GM23248 (cell line): ENCODE data around the gene PTPN7. TPM values are rescaled to one million over a fixed set of nuclear protein-coding genes. Genes with fewer than 3 reads are reported as not detected.
A peak's percentile ranks its signal among the peaks of the same experiment; 100 is the strongest.

ENCODE experiments used
- DNase-seq: peaks from one replicate; pipeline ENCODE4 v3.0.0-alpha.2; 2015
- H2AFZ ChIP-seq: fragments of 200-600 bp; sonication (generic); 2 replicates; pipeline ENCODE4 v1.6.1; 2016; ENCODE audit warnings: antibody characterized with exemption
- H3F3A ChIP-seq: fragments of 200-600 bp; sonication (generic); 2 replicates; pipeline ENCODE4 v1.6.1; 2016; ENCODE audit warnings: mild to moderate bottlenecking, antibody characterized with exemption, mixed run types; ENCODE audit not compliant: insufficient read depth
- H3K27ac ChIP-seq: fragments of 200-600 bp; sonication (generic); 2 replicates; pipeline ENCODE4 v1.5.1; 2016; ENCODE audit warnings: mild to moderate bottlenecking
- H3K27me3 ChIP-seq: fragments of 200-600 bp; sonication (generic); replicated peaks from 2 replicates; pipeline ENCODE4 v1.6.1; 2016; ENCODE audit warnings: mild to moderate bottlenecking; ENCODE audit not compliant: insufficient read depth
- H3K36me3 ChIP-seq: fragments of 200-600 bp; sonication (generic); 2 replicates; pipeline ENCODE4 v1.6.1; 2016; ENCODE audit warnings: low read depth, mild to moderate bottlenecking
- H3K4me1 ChIP-seq: fragments of 200-600 bp; sonication (generic); 2 replicates; pipeline ENCODE4 v1.6.1; 2016; ENCODE audit warnings: mild to moderate bottlenecking; ENCODE audit not compliant: insufficient read depth
- H3K4me2 ChIP-seq: fragments of 200-600 bp; sonication (generic); one replicate; pipeline ENCODE4 v1.6.1; 2016; ENCODE audit warnings: mild to moderate bottlenecking; ENCODE audit not compliant: unreplicated experiment
- H3K4me3 ChIP-seq: fragments of 200-600 bp; sonication (generic); 2 replicates; pipeline ENCODE4 v1.5.1; 2016; ENCODE audit warnings: mild to moderate bottlenecking
- H3K79me2 ChIP-seq: fragments of 200-600 bp; sonication (generic); 2 replicates; pipeline ENCODE4 v1.6.1; 2016; ENCODE audit warnings: mild to moderate bottlenecking; ENCODE audit not compliant: insufficient read depth
- H3K9ac ChIP-seq: fragments of 200-600 bp; sonication (generic); 2 replicates; pipeline ENCODE4 v1.6.1; 2016; ENCODE audit warnings: mild to moderate bottlenecking
- H3K9me2 ChIP-seq: fragments of 200-600 bp; sonication (generic); 2 replicates; pipeline ENCODE4 v1.6.1; 2016; ENCODE audit warnings: mixed run types, mild to moderate bottlenecking, moderate library complexity; ENCODE audit not compliant: insufficient read depth
- H3K9me3 ChIP-seq: fragments of 200-600 bp; sonication (generic); one replicate; pipeline ENCODE4 v1.6.1; 2017; ENCODE audit warnings: low read depth
- H4K20me1 ChIP-seq: fragments of 200-600 bp; sonication (generic); 2 replicates; pipeline ENCODE4 v1.6.0; 2016; ENCODE audit not compliant: insufficient read depth
- EZH2 ChIP-seq: fragments of 200-600 bp; sonication (generic); IDR thresholded peaks from 2 replicates; pipeline ENCODE4 v1.6.1; 2018; ENCODE audit warnings: antibody characterized with exemption, mild to moderate bottlenecking; ENCODE audit not compliant: insufficient read depth, poor library complexity, severe bottlenecking
- EZH2phosphoT487 ChIP-seq: fragments of 200-600 bp; sonication (generic); IDR thresholded peaks from 2 replicates; pipeline ENCODE4 v1.6.1; 2018; ENCODE audit warnings: antibody characterized with exemption, moderate library complexity, mild to moderate bottlenecking, low read depth; ENCODE audit not compliant: insufficient read depth
- WGBS, 2 experiments: methylation state at CpG; one replicate each; pipeline ENCODE4 v1.1.6; 2015 to 2017; ENCODE audit warnings: low lambda C conversion rate in 2 of 2, low coverage in 1 of 2; ENCODE audit errors: missing lambda C conversion rate in 2 of 2; 5-methylcytosine and 5-hydroxymethylcytosine counted together
- in situ Hi-C: fragments of 300-500 bp; cut with MboI; formaldehyde crosslinking; loops from 2 replicates; pipeline ENCODE4 v1.15.0; 2020
- polyA plus RNA-seq: library from polyadenylated mRNA; unstranded; fragments of >200 nt; fragmentation: Nextera tagmentation; extraction: Ambion mirVana; gene quantifications from 2 replicates; pipeline ENCODE4 v1.2.1, GENCODE V29; 2016
- total RNA-seq: library from RNA; depleted of rRNA; stranded (reverse); fragments of >200 nt; shearing (Covaris generic); gene quantifications from 2 replicates; pipeline ENCODE4 v1.2.3, GENCODE V29; 2014

The PTPN7 gene
- total and polyA plus RNA-seq, 2 experiments from 2014 or later = not detected

- DNase-seq = no peak
- in situ Hi-C loops = no loop called here
- Histone ChIP-seq H3K4me1 (no peaks in the 10 kb centered on the region), H3K79me2 (no peaks in the 10 kb centered on the region), H3K4me3 (no peak overlapping the region), H3K27me3 (peaks cover 59% of the 10 kb centered on the region), H3K4me2 (no peak overlapping the region), H3K9ac (no peak overlapping the region), H3K27ac (no peak overlapping the region), H2AFZ (no peak overlapping the region), H3K36me3 (no peaks in the 10 kb centered on the region), H4K20me1 (no peaks in the 10 kb centered on the region), H3K9me3 (no peaks in the 10 kb centered on the region), H3K9me2 (no peaks in the 10 kb centered on the region), H3F3A (no peaks in the 10 kb centered on the region)
- WGBS, 2 experiments = 30 to 62% methylated on average over 1 of the region's 1 CpG
- TF ChIP-seq EZH2 (no peak), EZH2phosphoT487 (no peak)
Measured at GRCh38 chr1:202198366-202198724, 37.9 kb upstream of the PTPN7 start.

- Histone ChIP-seq H3K36me3 (no peaks in the 10 kb centered on the region), H3K4me2 (no peak overlapping the region), H3K79me2 (no peaks in the 10 kb centered on the region), H3K9me2 (no peaks in the 10 kb centered on the region), H3K9me3 (no peaks in the 10 kb centered on the region), H3K4me3 (no peak overlapping the region), H3K27ac (no peak overlapping the region), H3K9ac (no peak overlapping the region), H4K20me1 (no peaks in the 10 kb centered on the region), H3K4me1 (no peaks in the 10 kb centered on the region), H3K27me3 (peaks cover 61% of the 10 kb centered on the region), H2AFZ (no peak overlapping the region), H3F3A (no peaks in the 10 kb centered on the region)
- TF ChIP-seq EZH2phosphoT487 (no peak), EZH2 (no peak)
- in situ Hi-C loops = no loop called here
- 51 to 61% methylated on average over 7 of the region's 7 CpGs for WGBS, 2 experiments
- DNase-seq = no peak
Measured at GRCh38 chr1:202197653-202198365, 37.4 kb upstream of the PTPN7 start.

- H3K79me2 ChIP-seq = no peaks in the 10 kb centered on the region
- no peak overlapping the region for H3K9ac ChIP-seq
- H4K20me1 ChIP-seq = no peaks in the 10 kb centered on the region
- no peak overlapping the region for H2AFZ ChIP-seq
- H3K36me3 ChIP-seq = no peaks in the 10 kb centered on the region
- no peaks in the 10 kb centered on the region for H3K4me1 ChIP-seq
- H3K4me2 ChIP-seq = no peak overlapping the region
- in situ Hi-C loops = no loop called here
- DNase-seq = no peak
- no peaks in the 10 kb centered on the region for H3K9me3 ChIP-seq
- no peaks in the 10 kb centered on the region for H3F3A ChIP-seq
- TF ChIP-seq EZH2 = no peak
- TF ChIP-seq EZH2phosphoT487 = no peak
- H3K9me2 ChIP-seq = no peaks in the 10 kb centered on the region
- no peak overlapping the region for H3K27ac ChIP-seq
- 41 to 42% methylated on average over 10 to 11 of the region's 11 CpGs for WGBS, 2 experiments
- H3K27me3 ChIP-seq = peaks cover 52% of the 10 kb centered on the region
- no peak overlapping the region for H3K4me3 ChIP-seq
Measured at GRCh38 chr1:202194328-202194648, 33.9 kb upstream of the PTPN7 start.

GRCh38 chr1:202193614-202194327 is 33.4 kb upstream of the PTPN7 start, which contains the start of gene LGR6:
LGR6 (plus strand) TSS chr1:202193799; CDS start chr1:202193990, 191 bp downstream.
- no peaks in the 10 kb centered on the region for H3K9me3 ChIP-seq
- no peaks in the 10 kb centered on the region for H4K20me1 ChIP-seq
- H3K9me2 ChIP-seq = no peaks in the 10 kb centered on the region
- H3K79me2 ChIP-seq = no peaks in the 10 kb centered on the region
- no peaks in the 10 kb centered on the region for H3K36me3 ChIP-seq
- peaks cover 50% of the 10 kb centered on the region for H3K27me3 ChIP-seq
- in situ Hi-C loops = no loop called here
- H3K4me1 ChIP-seq = no peaks in the 10 kb centered on the region
- peak within 1 kb of the TSS; percentile 20 for H3K4me2 ChIP-seq
- no peak within 1 kb of the TSS for H3K9ac ChIP-seq
- no peak within 1 kb of the TSS for H3K27ac ChIP-seq
- WGBS, 2 experiments = 3 to 5% methylated on average over 21 to 35 of the region's 61 CpGs
- peak; percentile 33; the same call in 1 of the 2 replicates for TF ChIP-seq EZH2phosphoT487
- TF ChIP-seq EZH2 = no peak
- H2AFZ ChIP-seq = no peak within 1 kb of the TSS
- H3K4me3 ChIP-seq = no peak within 1 kb of the TSS
- DNase-seq = peak; percentile 34
- H3F3A ChIP-seq = no peaks in the 10 kb centered on the region
